Activated naive CD4-positive, alpha-beta T cell treated with Interleukin-2 at 50 U/mL for 16 hours (primary cell): ENCODE data around the gene QRICH2.
A peak's percentile ranks its signal among the peaks of the same experiment; 100 is the strongest.
"Not testable (repeated sequence)": the region's sequence is repeated elsewhere in the genome, so short reads cannot be mapped to it uniquely, and the experiment has no call there.

ENCODE experiments used
- DNase-seq: peaks from one replicate; pipeline ENCODE4 v3.0.0-alpha.2; 2020

Gene QRICH2

GRCh38 chr17:76265624-76266243, 42.3 kb downstream of the QRICH2 start:
- peak; percentile 63 for DNase-seq

- DNase-seq: peak; percentile 99
Measured at GRCh38 chr17:76264755-76265623, 43.1 kb downstream of the QRICH2 start, which contains the start of gene UBALD2. TSS of gene UBALD2 (plus strand) at chr17:76265348. CDS start at chr17:76265506, 158 bp downstream.

- no peak for DNase-seq
Measured at GRCh38 chr17:76264425-76264754, 43.7 kb downstream of the QRICH2 start.

GRCh38 chr17:76263896-76264295, 44.2 kb downstream of the QRICH2 start:
- no peak for DNase-seq

GRCh38 chr17:76262732-76263344, 45.2 kb downstream of the QRICH2 start:
- DNase-seq: no peak

- DNase-seq: no peak
Measured at GRCh38 chr17:76261421-76262215, 46.5 kb downstream of the QRICH2 start.

GRCh38 chr17:76260669-76261068, 47.4 kb downstream of the QRICH2 start:
- no peak for DNase-seq

GRCh38 chr17:76260220-76260619, 47.9 kb downstream of the QRICH2 start:
- no peak for DNase-seq

- not testable (repeated sequence) for DNase-seq
Measured at GRCh38 chr17:76256430-76257050, 51.5 kb downstream of the QRICH2 start.

- DNase-seq: no peak
Measured at GRCh38 chr17:76255801-76256429, 52.2 kb downstream of the QRICH2 start.

GRCh38 chr17:76254275-76254674, 53.8 kb downstream of the QRICH2 start:
- DNase-seq: no peak

GRCh38 chr17:76253841-76254240, 54.2 kb downstream of the QRICH2 start:
- no peak for DNase-seq

GRCh38 chr17:76252967-76253766, 54.9 kb downstream of the QRICH2 start:
- DNase-seq: not testable (repeated sequence)

- peak; percentile 41 for DNase-seq
Measured at GRCh38 chr17:76252040-76252954, 55.8 kb downstream of the QRICH2 start.

GRCh38 chr17:76251478-76252039, 56.5 kb downstream of the QRICH2 start:
- DNase-seq: no peak

- no peak for DNase-seq
Measured at GRCh38 chr17:76250141-76250540, 57.9 kb downstream of the QRICH2 start.

- DNase-seq: no peak
Measured at GRCh38 chr17:76248013-76248782, 59.9 kb downstream of the QRICH2 start.

- no peak for DNase-seq
Measured at GRCh38 chr17:76247304-76247703, 60.8 kb downstream of the QRICH2 start.
